Effector CD8-positive, alpha-beta T cell (primary cell): ENCODE data around the gene TM9SF1.
A peak's percentile ranks its signal among the peaks of the same experiment; 100 is the strongest.

Source experiments
- DNase-seq: peaks from one replicate; lab custom pipeline; 2025; lab: John Stamatoyannopoulos, UW

The TM9SF1 gene

GRCh38 chr14:24150567-24150966 lies 44.7 kb downstream of the TM9SF1 start:
- DNase-seq: no peak

GRCh38 chr14:24150061-24150460 lies 45.2 kb downstream of the TM9SF1 start:
- no peak for DNase-seq

GRCh38 chr14:24149302-24149969 lies 45.8 kb downstream of the TM9SF1 start:
- no peak for DNase-seq

GRCh38 chr14:24147761-24148428 lies 47.3 kb downstream of the TM9SF1 start:
- DNase-seq: no peak

- peak; percentile 94 for DNase-seq
Observed at GRCh38 chr14:24146978-24147760, 48.1 kb downstream of the TM9SF1 start, which contains the start of gene RNF31. Gene RNF31, plus strand, starts transcription at chr14:24147498. Its CDS starts 201 bp downstream, at chr14:24147699.

- peak; percentile 80 for DNase-seq
Observed at GRCh38 chr14:24146453-24146977, 48.7 kb downstream of the TM9SF1 start, which contains the start of gene PSME2. Gene PSME2, minus strand, starts transcription at chr14:24146610. Its CDS starts 29 bp downstream, at chr14:24146581.

- no peak for DNase-seq
Observed at GRCh38 chr14:24145690-24146452, 49.4 kb downstream of the TM9SF1 start.

- DNase-seq: no peak
Observed at GRCh38 chr14:24145219-24145618, 50.0 kb downstream of the TM9SF1 start.

GRCh38 chr14:24144451-24144850 lies 50.8 kb downstream of the TM9SF1 start:
- no peak for DNase-seq

- DNase-seq: no peak
Observed at GRCh38 chr14:24143511-24143910, 51.7 kb downstream of the TM9SF1 start.

- DNase-seq: peak; percentile 99
Observed at GRCh38 chr14:24141097-24141880, 54.0 kb downstream of the TM9SF1 start, which contains the start of gene EMC9. Gene EMC9, minus strand, starts transcription at chr14:24141591. Its CDS starts 287 bp downstream, at chr14:24141304.

GRCh38 chr14:24139272-24139934 lies 55.8 kb downstream of the TM9SF1 start:
- no peak for DNase-seq
